Epidermal melanocyte (primary cell): ENCODE results near the gene LBP.
"Not testable (repeated sequence)": the region's sequence is repeated elsewhere in the genome, so short reads cannot be mapped to it uniquely, and the experiment has no call there.

Experiments
- DNase-seq: peaks from one replicate; pipeline ENCODE4 v3.0.0; 2011; ENCODE audit warnings: low spot score; ENCODE audit not compliant: insufficient read length

LBP gene

GRCh38 chr20:38320221-38320620, 26.1 kb upstream of the LBP start:
- DNase-seq = no peak

- DNase-seq = peak; percentile 48
Measured at GRCh38 chr20:38321959-38322598, 24.2 kb upstream of the LBP start.

GRCh38 chr20:38324159-38324558, 22.1 kb upstream of the LBP start:
- no peak for DNase-seq

GRCh38 chr20:38325167-38325566, 21.1 kb upstream of the LBP start:
- DNase-seq = no peak

GRCh38 chr20:38325905-38326304, 20.4 kb upstream of the LBP start:
- DNase-seq = no peak

GRCh38 chr20:38326309-38326708, 20.0 kb upstream of the LBP start:
- DNase-seq = no peak

GRCh38 chr20:38330638-38331037, 15.6 kb upstream of the LBP start:
- no peak for DNase-seq

- no peak for DNase-seq
Measured at GRCh38 chr20:38331245-38331644, 15.0 kb upstream of the LBP start.

GRCh38 chr20:38331814-38332213, 14.5 kb upstream of the LBP start:
- DNase-seq = no peak

- DNase-seq = no peak
Measured at GRCh38 chr20:38334016-38334415, 12.3 kb upstream of the LBP start.

GRCh38 chr20:38336726-38337125, 9.6 kb upstream of the LBP start:
- DNase-seq = peak; percentile 44

- no peak for DNase-seq
Measured at GRCh38 chr20:38337561-38338140, 8.6 kb upstream of the LBP start.

- no peak for DNase-seq
Measured at GRCh38 chr20:38338849-38339520, 7.3 kb upstream of the LBP start.

- DNase-seq = not testable (repeated sequence)
Measured at GRCh38 chr20:38339521-38339896, 6.8 kb upstream of the LBP start.

- DNase-seq = no peak
Measured at GRCh38 chr20:38339997-38340396, 6.3 kb upstream of the LBP start.

- DNase-seq = no peak
Measured at GRCh38 chr20:38340693-38341092, 5.6 kb upstream of the LBP start.

GRCh38 chr20:38342216-38342615, 4.1 kb upstream of the LBP start:
- no peak for DNase-seq

- no peak for DNase-seq
Measured at GRCh38 chr20:38342713-38343310, 3.5 kb upstream of the LBP start.

- DNase-seq = no peak
Measured at GRCh38 chr20:38343311-38344106, 2.8 kb upstream of the LBP start.

- no peak for DNase-seq
Measured at GRCh38 chr20:38344107-38344701, 2.1 kb upstream of the LBP start.

- DNase-seq = no peak
Measured at GRCh38 chr20:38345643-38346042, 639 bp upstream of the LBP start.
